ENCODE results near the gene SGCG.

GRCh38 chr13:23288564-23288963 is 107.8 kb downstream of the SGCG start:
- TF ChIP-seq, protein P1, sequence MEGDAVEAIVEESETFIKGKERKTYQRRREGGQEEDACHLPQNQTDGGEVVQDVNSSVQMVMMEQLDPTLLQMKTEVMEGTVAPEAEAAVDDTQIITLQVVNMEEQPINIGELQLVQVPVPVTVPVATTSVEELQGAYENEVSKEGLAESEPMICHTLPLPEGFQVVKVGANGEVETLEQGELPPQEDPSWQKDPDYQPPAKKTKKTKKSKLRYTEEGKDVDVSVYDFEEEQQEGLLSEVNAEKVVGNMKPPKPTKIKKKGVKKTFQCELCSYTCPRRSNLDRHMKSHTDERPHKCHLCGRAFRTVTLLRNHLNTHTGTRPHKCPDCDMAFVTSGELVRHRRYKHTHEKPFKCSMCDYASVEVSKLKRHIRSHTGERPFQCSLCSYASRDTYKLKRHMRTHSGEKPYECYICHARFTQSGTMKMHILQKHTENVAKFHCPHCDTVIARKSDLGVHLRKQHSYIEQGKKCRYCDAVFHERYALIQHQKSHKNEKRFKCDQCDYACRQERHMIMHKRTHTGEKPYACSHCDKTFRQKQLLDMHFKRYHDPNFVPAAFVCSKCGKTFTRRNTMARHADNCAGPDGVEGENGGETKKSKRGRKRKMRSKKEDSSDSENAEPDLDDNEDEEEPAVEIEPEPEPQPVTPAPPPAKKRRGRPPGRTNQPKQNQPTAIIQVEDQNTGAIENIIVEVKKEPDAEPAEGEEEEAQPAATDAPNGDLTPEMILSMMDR (conservative IDR thresholded peaks at IDR 0.05; ENCODE audit: low read length) = no peak
- TF ChIP-seq EZH2phosphoT487 (IDR thresholded peaks at IDR 0.05; ENCODE audit: borderline replicate concordance) = no peak

All from Loucy (cell line).